HG03457 (cell line): Measurements from ENCODE around the gene PRTN3.
"Not testable (repeated sequence)": the region's sequence is repeated elsewhere in the genome, so short reads cannot be mapped to it uniquely, and the experiment has no call there.

ENCODE experiments used
- ATAC-seq: cut with Tn5 transposase; IDR thresholded peaks from one replicate; pipeline ENCODE4 v1.9.1; 2021; ENCODE audit warnings: moderate number of reproducible peaks; ENCODE audit not compliant: unreplicated experiment

Gene PRTN3

GRCh38 chr19:877992-878660 is 37.3 kb downstream of the PRTN3 start:
- ATAC-seq, result not testable (repeated sequence)

GRCh38 chr19:878751-879561 is 38.2 kb downstream of the PRTN3 start:
- not testable (repeated sequence) for ATAC-seq

- ATAC-seq, result no peak
Observed at GRCh38 chr19:879711-880438, 39.1 kb downstream of the PRTN3 start.

- no peak for ATAC-seq
Observed at GRCh38 chr19:881385-882071, 40.7 kb downstream of the PRTN3 start.

GRCh38 chr19:882871-883497 is 42.2 kb downstream of the PRTN3 start:
- no peak for ATAC-seq

- no peak for ATAC-seq
Observed at GRCh38 chr19:883661-884211, 42.9 kb downstream of the PRTN3 start.

GRCh38 chr19:884420-885211 is 43.8 kb downstream of the PRTN3 start:
- ATAC-seq, result no peak

- ATAC-seq, result no peak
Observed at GRCh38 chr19:885536-886224, 44.9 kb downstream of the PRTN3 start.

- no peak for ATAC-seq
Observed at GRCh38 chr19:887072-887471, 46.3 kb downstream of the PRTN3 start.

GRCh38 chr19:887599-887998 is 46.8 kb downstream of the PRTN3 start:
- no peak for ATAC-seq

- ATAC-seq, result no peak
Observed at GRCh38 chr19:888581-889385, 48.0 kb downstream of the PRTN3 start.

GRCh38 chr19:889662-890295 is 49.0 kb downstream of the PRTN3 start:
- ATAC-seq, result no peak

- no peak for ATAC-seq
Observed at GRCh38 chr19:890831-891230, 50.0 kb downstream of the PRTN3 start.

- not testable (repeated sequence) for ATAC-seq
Observed at GRCh38 chr19:891421-892200, 50.8 kb downstream of the PRTN3 start.

GRCh38 chr19:892243-892893 is 51.6 kb downstream of the PRTN3 start:
- no peak for ATAC-seq

GRCh38 chr19:892894-893689 is 52.3 kb downstream of the PRTN3 start, which contains the start of the genes MED16 and RNU6-9:
TSS of gene MED16 (minus strand) at chr19:893187. CDS start at chr19:891131, 2,056 bp downstream.
TSS of gene RNU6-9 (plus strand) at chr19:893484.
- peak; percentile 46 for ATAC-seq
